ENCODE measurements around the gene ALKBH1.
A peak's percentile ranks its signal among the peaks of the same experiment; 100 is the strongest.

The ALKBH1 gene

DNA sequence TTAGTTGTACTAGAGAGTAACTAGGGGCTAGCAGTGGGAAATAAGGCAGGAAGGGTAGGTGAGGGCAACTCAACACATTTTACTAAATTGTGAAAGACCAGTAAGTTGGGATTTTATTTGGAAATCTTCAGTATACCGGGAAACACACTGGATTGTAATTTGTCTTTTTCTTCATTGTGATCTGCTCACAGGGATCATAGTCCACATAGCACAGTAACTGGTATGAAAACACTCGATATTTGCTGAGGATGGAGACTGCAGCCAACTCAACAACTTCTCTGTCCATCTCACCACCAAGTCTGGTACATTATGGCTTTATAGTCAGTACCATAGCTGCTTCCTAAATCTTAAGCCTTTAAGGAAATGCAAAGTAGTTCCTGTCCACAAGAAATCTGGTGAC lies 2.5 kb upstream of the ALKBH1 start:
- TF ChIP-seq, protein P1, sequence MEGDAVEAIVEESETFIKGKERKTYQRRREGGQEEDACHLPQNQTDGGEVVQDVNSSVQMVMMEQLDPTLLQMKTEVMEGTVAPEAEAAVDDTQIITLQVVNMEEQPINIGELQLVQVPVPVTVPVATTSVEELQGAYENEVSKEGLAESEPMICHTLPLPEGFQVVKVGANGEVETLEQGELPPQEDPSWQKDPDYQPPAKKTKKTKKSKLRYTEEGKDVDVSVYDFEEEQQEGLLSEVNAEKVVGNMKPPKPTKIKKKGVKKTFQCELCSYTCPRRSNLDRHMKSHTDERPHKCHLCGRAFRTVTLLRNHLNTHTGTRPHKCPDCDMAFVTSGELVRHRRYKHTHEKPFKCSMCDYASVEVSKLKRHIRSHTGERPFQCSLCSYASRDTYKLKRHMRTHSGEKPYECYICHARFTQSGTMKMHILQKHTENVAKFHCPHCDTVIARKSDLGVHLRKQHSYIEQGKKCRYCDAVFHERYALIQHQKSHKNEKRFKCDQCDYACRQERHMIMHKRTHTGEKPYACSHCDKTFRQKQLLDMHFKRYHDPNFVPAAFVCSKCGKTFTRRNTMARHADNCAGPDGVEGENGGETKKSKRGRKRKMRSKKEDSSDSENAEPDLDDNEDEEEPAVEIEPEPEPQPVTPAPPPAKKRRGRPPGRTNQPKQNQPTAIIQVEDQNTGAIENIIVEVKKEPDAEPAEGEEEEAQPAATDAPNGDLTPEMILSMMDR (IDR thresholded peaks at IDR 0.05; ENCODE audit: borderline replicate concordance, control extremely low read depth, extremely low read depth, insufficient read depth, missing control alignments) = no peak
- in situ Hi-C loops (cut with MboI; ENCODE audit: low sequenced_read_pairs, unreplicated experiment) = no loop called here
- DNase-seq (ENCODE audit: low spot score) = no peak

GRCh38 chr14:77709412-77709811 lies 1.6 kb upstream of the ALKBH1 start:
- TF ChIP-seq, protein P1 (IDR thresholded peaks at IDR 0.05; ENCODE audit: borderline replicate concordance, control extremely low read depth, extremely low read depth, insufficient read depth, missing control alignments) = no peak
- in situ Hi-C loops (cut with MboI; ENCODE audit: low sequenced_read_pairs, unreplicated experiment) = no loop called here
- DNase-seq (ENCODE audit: low spot score) = no peak

- DNase-seq (ENCODE audit: low spot score) = no peak
- in situ Hi-C loops (cut with MboI; ENCODE audit: low sequenced_read_pairs, unreplicated experiment) = no loop called here
- TF ChIP-seq, protein P1 (IDR thresholded peaks at IDR 0.05; ENCODE audit: borderline replicate concordance, control extremely low read depth, extremely low read depth, insufficient read depth, missing control alignments) = no peak
Measured at GRCh38 chr14:77708749-77709148, 926 bp upstream of the ALKBH1 start.

DNA sequence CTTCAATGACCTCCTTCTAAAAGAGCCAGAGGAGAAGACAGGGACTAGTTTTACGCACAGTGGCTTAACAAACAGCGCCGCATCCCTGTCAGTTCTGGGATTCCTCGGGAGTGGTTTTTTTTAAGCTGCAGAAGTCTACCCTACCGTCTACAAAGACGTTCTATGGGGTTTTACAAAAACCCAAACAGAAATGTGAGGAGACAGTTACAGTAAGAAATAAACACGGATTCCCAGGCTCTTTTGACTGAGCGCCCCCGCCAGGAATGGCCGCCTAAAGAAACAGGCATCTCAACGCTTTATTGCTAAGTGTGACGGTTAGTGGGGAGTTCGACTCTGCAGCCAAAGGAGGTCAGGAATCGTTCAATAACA lies 484 bp downstream of the ALKBH1 start:
- peak; percentile 55 for DNase-seq (ENCODE audit: low spot score)
- TF ChIP-seq, protein P1 (IDR thresholded peaks at IDR 0.05; ENCODE audit: borderline replicate concordance, control extremely low read depth, extremely low read depth, insufficient read depth, missing control alignments) = no peak
- in situ Hi-C loops (cut with MboI; ENCODE audit: low sequenced_read_pairs, unreplicated experiment) = no loop called here

DNA sequence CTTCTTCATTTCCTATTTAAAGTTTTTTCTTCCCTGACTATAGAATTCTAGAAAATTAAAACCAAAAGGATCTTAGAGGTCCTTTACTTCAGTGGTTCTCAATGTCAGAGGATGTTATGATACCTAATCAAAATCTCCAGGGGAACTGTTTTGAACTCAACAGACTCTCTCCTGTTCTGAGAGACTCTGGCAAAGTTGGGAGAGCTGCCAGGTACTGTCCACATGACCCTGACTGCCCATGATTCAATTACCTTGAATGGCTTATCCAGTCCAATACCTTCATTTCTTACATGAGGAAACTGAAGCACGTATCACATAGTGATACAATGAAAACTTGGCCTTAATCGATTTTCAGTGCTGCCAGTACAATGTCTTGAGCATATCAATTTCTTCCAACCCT lies 16.6 kb downstream of the ALKBH1 start:
- in situ Hi-C loops (cut with MboI; ENCODE audit: low sequenced_read_pairs, unreplicated experiment) = no loop called here
- no peak for DNase-seq (ENCODE audit: low spot score)
- TF ChIP-seq, protein P1 (IDR thresholded peaks at IDR 0.05; ENCODE audit: borderline replicate concordance, control extremely low read depth, extremely low read depth, insufficient read depth, missing control alignments) = no peak

- in situ Hi-C loops (cut with MboI; ENCODE audit: low sequenced_read_pairs, unreplicated experiment) = no loop called here
- no peak for DNase-seq (ENCODE audit: low spot score)
Measured at GRCh38 chr14:77682158-77682553, 25.7 kb downstream of the ALKBH1 start.

More at GRCh38 chr14:77682158-77682553, 25.7 kb downstream of the ALKBH1 start:
- TF ChIP-seq, protein P1 (IDR thresholded peaks at IDR 0.05; ENCODE audit: borderline replicate concordance, control extremely low read depth, extremely low read depth, insufficient read depth, missing control alignments) = no peak
